Stimulated activated CD4-positive, alpha-beta T cell treated with anti-CD3 and anti-CD28 coated beads, TNF-alpha, amount 100 ng/mL, for 1 hour (primary cell): ENCODE measurements around the gene CALML6.
A peak's percentile ranks its signal among the peaks of the same experiment; 100 is the strongest.

Experiments used
- DNase-seq, 3 donors: peaks; one replicate each; pipeline ENCODE4 v3.0.0-alpha.2; 2020; ENCODE audit warnings: low read depth in 3 of 3, low spot score in 1 of 3

Gene CALML6

GRCh38 chr1:1941868-1942752, 27.1 kb downstream of the CALML6 start:
- no peak for DNase-seq

- DNase-seq, result no peak
Measured at GRCh38 chr1:1942753-1943656, 27.9 kb downstream of the CALML6 start.

- peak in 1 of 3 donors; percentile 54 for DNase-seq
Measured at GRCh38 chr1:1943834-1944570, 28.9 kb downstream of the CALML6 start.

GRCh38 chr1:1945782-1946393, 30.8 kb downstream of the CALML6 start:
- no peak for DNase-seq

GRCh38 chr1:1946540-1946939, 31.5 kb downstream of the CALML6 start:
- DNase-seq, result no peak

- DNase-seq, result no peak
Measured at GRCh38 chr1:1947493-1947892, 32.4 kb downstream of the CALML6 start.

- DNase-seq, result no peak
Measured at GRCh38 chr1:1948783-1949182, 33.7 kb downstream of the CALML6 start.

- no peak for DNase-seq
Measured at GRCh38 chr1:1950940-1951339, 35.9 kb downstream of the CALML6 start.

- DNase-seq, result no peak
Measured at GRCh38 chr1:1954015-1954414, 39.0 kb downstream of the CALML6 start.

- DNase-seq, result no peak
Measured at GRCh38 chr1:1954831-1955441, 39.9 kb downstream of the CALML6 start.

GRCh38 chr1:1955621-1956094, 40.6 kb downstream of the CALML6 start:
- no peak for DNase-seq

GRCh38 chr1:1956101-1956500, 41.0 kb downstream of the CALML6 start:
- no peak for DNase-seq

GRCh38 chr1:1956586-1957532, 41.8 kb downstream of the CALML6 start:
- no peak for DNase-seq

GRCh38 chr1:1957533-1957961, 42.5 kb downstream of the CALML6 start:
- DNase-seq, result no peak

GRCh38 chr1:1958071-1958541, 43.0 kb downstream of the CALML6 start:
- DNase-seq, result no peak

GRCh38 chr1:1959459-1959839, 44.4 kb downstream of the CALML6 start:
- DNase-seq, result no peak

GRCh38 chr1:1959840-1960479, 44.9 kb downstream of the CALML6 start:
- peak in 2 of 3 donors; percentile 18 to 66 for DNase-seq

GRCh38 chr1:1960480-1961196, 45.6 kb downstream of the CALML6 start:
- no peak for DNase-seq
